ENCODE data around the gene DMD.

DMD gene

DNA sequence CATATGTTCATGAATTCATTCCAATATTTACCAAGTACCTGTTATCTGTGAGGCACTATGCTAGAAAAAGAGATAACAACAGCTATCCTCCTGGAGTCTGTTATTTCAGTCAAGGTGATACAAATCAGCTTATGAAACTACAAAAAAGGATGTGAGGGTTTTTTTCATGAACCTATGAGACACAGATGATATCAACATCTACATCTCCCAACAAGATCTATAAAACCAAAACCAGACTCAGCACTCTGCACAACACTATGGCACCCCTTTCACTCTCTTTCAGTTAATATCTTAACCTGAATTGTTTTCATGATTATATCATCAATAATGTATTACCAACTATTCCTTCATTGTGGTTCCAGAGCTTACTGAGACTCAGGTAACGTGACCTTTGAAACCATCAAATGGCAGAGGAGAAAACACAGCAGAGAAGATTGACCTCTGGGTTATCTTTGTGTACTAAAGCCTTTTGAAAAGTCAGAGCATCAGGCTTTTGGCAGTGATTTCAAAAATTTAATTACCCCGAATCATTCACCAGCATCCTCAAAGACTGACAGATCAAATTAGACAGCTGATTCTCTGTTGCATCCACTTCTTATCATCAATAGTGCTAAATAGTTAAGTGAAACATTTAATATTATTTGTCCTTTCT lies 1894.9 kb downstream of the DMD start:
- DNase-seq: no peak

DNA sequence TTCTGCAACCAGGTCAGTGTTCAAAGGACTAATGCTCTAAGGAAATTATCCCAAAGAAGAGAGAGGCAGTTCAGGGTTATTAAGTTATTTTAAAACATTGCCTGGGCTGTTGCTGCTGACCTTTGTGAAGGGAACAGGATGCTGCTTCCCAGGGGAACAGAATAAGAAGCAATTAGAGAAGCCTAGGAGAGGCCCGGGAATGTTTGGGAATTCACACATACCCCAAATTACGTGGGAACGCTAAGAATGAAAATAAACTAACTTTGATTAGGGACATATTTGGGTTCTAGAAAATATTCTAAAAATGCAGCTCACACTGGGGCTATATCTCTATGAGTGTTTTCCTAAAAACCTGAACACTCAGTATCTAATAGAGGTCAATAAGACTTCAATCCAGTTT lies 1896.4 kb downstream of the DMD start:
- no peak for DNase-seq

- DNase-seq: no peak
These were observed 1903.4 kb downstream of the DMD start for GRCh38 chrX:31307952-31308351.

DNA sequence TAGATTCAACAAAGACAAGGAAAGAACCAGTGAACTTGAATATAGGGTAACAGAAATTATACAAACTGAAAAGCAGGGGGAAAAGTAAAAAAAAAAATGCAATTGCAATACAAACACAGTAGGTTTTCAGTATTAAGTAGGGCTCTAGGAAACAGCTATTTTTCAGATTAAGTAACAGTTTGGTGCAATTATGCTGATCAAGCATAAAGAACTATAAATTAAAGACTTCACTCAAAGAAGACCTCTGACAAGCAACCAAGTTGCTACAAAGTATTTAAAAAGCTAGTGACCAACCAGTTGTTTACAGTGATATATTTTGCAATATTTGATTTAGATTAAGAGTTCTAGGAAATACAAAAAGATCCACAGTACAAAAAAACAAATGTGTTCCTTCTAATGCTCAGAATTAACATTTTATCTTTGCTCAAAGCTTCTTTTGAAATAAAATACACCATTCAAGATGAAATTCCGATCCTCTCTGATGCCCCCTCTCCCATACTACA lies 1908.7 kb downstream of the DMD start:
- DNase-seq: no peak

DNA sequence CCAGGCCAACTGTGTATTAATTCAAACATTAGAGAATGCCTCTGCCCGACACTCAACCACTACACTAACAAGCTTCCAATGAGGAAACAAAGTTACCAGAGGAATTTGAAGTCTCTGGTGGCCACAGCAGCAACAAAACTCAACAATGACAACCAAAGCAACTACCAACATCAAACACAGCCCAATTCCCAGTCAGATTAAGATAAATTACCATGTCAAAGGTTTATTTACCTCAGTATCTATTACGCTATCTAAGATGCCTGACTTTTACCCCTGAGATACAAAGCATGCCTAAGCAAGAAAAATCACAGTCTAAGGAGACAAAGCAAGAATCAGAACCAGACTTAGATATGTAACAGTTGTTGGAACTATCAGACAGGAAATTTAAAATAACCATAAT lies 1909.4 kb downstream of the DMD start:
- DNase-seq: no peak

GRCh38 chrX:31301203-31301602 lies 1910.1 kb downstream of the DMD start:
- DNase-seq: no peak

- no peak for DNase-seq
These were observed 1912.4 kb downstream of the DMD start for GRCh38 chrX:31298916-31299315.

- DNase-seq: no peak
These were observed 1913.5 kb downstream of the DMD start for GRCh38 chrX:31297881-31298280.

DNA sequence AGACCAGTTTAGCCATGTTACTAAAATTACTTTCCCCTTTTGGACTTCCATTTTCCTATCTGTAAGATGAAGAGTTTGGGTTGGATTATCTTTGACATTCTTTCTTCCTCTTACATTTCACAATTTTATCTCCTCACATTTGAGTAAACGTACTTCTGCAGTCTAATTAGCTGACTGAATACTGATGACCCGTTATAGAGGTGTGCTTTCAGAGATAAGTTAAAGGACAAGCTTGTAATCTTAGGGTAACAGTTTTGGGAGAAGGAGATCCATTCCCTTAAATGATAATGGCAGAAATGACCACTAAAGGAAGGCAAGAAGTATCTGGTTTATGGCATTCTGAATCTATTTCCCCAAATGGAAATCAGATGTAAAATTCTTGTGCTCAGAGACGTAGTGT lies 1916.9 kb downstream of the DMD start:
- no peak for DNase-seq

DNA sequence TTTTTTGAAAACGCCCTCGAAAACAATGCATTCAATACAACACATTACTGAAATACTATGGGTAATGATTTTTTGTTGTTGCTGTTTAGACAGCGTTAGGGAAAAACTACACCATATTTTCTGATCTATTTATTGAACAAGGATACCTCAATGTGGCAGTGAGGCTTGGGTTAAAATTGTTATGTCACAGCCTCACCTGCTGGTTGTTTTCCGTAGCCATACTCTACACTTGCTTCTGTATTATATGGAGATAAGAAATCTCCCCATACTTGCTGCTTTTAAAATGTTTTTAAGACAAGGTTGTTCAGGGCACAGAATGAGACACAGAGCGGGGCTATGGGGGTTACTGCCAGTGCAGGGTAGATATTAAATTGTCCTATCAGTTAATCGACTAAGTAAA lies 1917.9 kb downstream of the DMD start:
- DNase-seq: peak in 1 of 2 donors; percentile 11

GRCh38 chrX:31291131-31291530 lies 1920.2 kb downstream of the DMD start:
- no peak for DNase-seq

DNA sequence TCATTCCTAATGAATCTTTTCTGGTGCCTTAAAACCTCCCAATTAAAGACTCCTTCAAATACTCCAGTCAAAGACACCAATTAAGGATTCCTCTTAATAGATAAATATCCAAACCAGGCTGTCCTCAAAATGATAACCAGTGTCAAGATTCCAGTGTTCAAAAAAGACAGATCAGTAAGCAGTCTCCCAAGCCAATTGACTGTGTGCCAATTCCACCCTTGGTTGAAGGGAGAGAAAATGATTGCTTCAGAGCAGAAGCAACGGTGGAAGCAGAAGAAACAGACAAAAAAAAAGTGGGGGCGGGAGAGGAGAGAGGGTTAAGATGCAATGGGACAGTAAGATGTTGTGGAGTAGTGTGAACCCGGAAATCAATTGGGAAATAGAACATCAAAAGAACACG lies 1923.5 kb downstream of the DMD start:
- DNase-seq: no peak

DNA sequence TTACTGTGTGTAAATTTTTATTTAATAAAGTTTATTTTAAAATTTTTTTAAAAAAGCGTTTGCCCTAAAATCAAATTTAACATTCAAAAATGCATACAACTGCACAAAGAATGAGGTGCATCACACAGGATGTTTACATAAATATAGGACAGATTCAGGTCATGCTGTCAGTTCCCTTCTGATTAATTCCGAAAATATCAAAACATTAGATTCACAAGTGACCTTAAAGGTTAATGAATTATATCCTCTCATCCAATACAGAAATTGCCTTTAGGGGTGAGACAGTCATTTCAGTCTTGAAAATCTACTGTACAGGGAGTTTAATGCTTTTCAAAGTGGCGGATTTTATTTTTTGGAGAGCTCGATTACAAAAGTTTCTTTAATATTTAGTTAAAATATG lies 1930.8 kb downstream of the DMD start:
- DNase-seq: no peak

- DNase-seq: no peak
These were observed 1932.0 kb downstream of the DMD start for GRCh38 chrX:31279359-31279758.

DNA sequence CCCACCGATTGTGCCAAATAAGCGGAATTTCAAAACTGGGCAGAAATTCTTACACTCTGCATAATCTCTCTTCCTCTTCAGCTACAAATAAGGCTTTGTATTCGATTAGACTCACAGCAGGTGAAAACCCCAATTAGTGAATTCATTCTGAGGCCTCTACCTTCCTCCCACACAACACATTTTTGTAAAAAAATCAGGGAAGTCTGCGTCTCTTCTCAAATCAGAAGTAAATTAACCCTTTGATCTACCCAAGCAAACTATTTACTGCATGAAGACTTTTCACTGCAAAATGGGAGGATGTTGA lies 1938.9 kb downstream of the DMD start:
- DNase-seq: no peak

DNA sequence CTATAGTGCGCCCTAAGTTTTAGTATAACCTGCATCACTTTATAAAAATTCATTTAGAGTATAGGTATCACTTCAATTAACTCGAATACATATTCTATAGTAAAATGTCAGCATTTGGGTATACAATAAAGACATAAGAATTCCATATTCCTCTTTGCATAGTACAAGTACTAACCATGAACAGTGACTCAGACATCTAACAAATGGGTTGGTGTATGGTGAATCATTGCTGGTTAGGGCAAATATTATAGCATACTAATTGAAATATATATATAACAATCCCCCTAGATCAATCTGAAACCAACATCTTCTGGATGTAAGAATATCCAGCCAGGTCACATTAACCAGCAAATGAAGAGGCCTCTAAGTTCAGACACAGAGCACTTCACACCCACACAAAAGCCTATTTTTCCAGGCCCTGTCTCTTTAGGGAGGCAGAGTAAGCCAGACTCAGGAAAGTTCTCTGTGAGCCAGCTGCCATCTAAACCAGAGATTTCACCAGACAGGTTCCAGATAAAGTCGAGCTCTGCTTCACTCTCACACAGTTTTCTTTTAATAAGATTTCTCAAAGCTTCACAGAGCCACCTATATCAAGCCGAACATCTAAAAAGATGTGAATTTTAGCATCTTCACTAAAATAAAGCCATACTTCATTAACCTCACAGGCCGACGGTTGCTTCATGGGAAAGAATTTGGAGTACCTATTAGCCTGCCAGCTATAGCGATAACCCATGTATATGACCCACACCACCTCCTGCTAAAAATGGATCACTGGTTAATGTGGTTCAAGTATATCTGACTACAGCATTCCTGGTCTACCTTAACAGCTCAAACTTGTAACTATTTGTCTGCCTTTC lies 1939.5 kb downstream of the DMD start:
- no peak for DNase-seq

- no peak for DNase-seq
These were observed 1941.4 kb downstream of the DMD start for GRCh38 chrX:31269914-31270313.

DNA sequence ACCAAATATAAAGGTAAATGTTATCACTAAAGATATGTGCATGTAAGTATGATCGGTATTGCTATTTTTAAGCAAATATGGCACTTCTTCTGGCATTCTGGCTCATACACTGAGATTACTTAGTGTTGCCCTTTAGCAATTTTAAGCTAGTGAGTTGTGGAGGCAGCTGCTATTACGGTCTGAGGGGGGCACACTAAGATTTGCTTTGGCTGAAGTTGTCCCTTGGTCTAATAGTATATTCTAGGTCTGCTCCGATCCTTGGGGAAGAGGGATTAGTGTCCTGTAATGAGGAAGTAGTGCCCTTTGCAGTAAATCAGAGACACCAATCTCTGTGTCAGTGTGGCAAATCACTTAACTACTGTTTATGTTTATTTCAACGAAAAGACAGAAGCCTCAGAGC lies 1943.0 kb downstream of the DMD start:
- no peak for DNase-seq

- DNase-seq: peak in 1 of 2 donors; percentile 4
These were observed 1944.9 kb downstream of the DMD start for GRCh38 chrX:31266203-31267076.

GRCh38 chrX:31265383-31265782 lies 1946.0 kb downstream of the DMD start:
- no peak for DNase-seq

GRCh38 chrX:31260351-31260750 lies 1951.0 kb downstream of the DMD start:
- no peak for DNase-seq

DNA sequence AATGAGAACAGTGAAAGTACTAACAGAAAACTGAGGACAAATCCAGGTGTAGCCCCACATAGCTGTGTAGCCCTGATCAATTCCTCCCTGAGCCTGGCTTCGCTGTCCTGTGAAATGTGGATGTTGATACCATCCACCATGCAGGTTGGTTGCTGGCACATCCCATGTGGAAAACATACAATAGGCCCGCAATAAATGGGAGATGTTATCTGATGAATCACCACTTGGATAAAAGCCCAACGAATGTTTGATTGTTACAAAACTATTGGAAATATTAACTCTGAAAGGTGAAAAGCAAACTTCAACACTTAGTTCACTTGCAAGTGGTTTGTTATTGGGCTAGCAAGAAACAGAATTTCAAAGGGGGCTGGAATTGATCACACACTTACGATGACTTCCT lies 1953.2 kb downstream of the DMD start:
- DNase-seq: no peak

DNA sequence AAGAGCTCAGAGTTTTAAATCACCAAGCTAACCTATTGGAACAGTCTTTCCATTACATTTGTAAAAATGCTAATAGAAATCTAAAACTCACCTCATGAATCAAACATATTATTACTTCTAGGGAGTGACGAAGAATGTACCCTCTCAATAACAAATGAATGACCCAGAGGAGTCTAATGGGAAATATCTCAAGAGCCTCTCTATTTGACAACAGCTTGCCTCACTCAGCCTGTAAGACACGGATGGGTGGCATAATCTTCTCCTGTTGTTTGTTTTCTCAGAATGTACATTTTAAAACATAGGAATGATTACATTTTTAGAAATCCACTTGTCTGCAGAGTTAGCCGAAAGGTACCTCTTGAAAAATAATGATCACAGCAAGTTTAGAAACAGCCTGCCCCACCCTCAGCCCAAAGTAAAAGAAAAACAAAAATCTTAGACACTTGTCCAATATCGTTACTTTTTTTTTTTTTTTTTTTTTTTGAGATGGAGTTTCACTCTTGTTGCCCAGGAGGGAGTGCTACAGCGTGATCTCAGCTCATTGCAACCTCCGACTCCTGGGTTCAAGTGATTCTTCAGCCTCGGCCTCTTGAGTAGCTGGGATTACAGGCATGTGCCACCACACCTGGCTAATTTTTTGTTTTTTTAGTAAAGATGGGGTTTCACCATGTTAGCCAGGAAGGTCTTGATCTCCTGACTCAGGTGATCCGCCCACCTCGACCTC lies 1955.9 kb downstream of the DMD start:
- no peak for DNase-seq
